GM21360 (cell line): ENCODE data around the gene CCDC85C.

Experiments used
- ATAC-seq: cut with Tn5 transposase; IDR thresholded peaks from one replicate; pipeline ENCODE4 v1.9.1; 2021; ENCODE audit warnings: mild to moderate bottlenecking, moderate library complexity; ENCODE audit not compliant: unreplicated experiment

CCDC85C gene

GRCh38 chr14:99514552-99515300 is 89.3 kb downstream of the CCDC85C start:
- no peak for ATAC-seq

- ATAC-seq: no peak
These were observed 90.0 kb downstream of the CCDC85C start for GRCh38 chr14:99513946-99514551.

GRCh38 chr14:99513183-99513694 is 90.8 kb downstream of the CCDC85C start:
- no peak for ATAC-seq

- no peak for ATAC-seq
These were observed 91.3 kb downstream of the CCDC85C start for GRCh38 chr14:99512571-99513182.

- ATAC-seq: no peak
These were observed 91.9 kb downstream of the CCDC85C start for GRCh38 chr14:99512110-99512449.

- no peak for ATAC-seq
These were observed 92.4 kb downstream of the CCDC85C start for GRCh38 chr14:99511421-99512109.

GRCh38 chr14:99510556-99511139 is 93.4 kb downstream of the CCDC85C start:
- ATAC-seq: no peak

GRCh38 chr14:99509871-99510555 is 94.0 kb downstream of the CCDC85C start:
- no peak for ATAC-seq

GRCh38 chr14:99508896-99509629 is 94.9 kb downstream of the CCDC85C start:
- no peak for ATAC-seq

GRCh38 chr14:99507860-99508640 is 96.0 kb downstream of the CCDC85C start:
- ATAC-seq: no peak

GRCh38 chr14:99506276-99506675 is 97.7 kb downstream of the CCDC85C start:
- ATAC-seq: no peak

GRCh38 chr14:99505089-99505488 is 98.9 kb downstream of the CCDC85C start:
- ATAC-seq: no peak

GRCh38 chr14:99503848-99504453 is 100.1 kb downstream of the CCDC85C start:
- ATAC-seq: no peak

GRCh38 chr14:99502989-99503421 is 101.0 kb downstream of the CCDC85C start:
- no peak for ATAC-seq

- no peak for ATAC-seq
These were observed 106.1 kb downstream of the CCDC85C start for GRCh38 chr14:99497894-99498293.

- ATAC-seq: no peak
These were observed 106.7 kb downstream of the CCDC85C start for GRCh38 chr14:99497341-99497740.

GRCh38 chr14:99484106-99484505 is 119.9 kb downstream of the CCDC85C start:
- no peak for ATAC-seq

GRCh38 chr14:99481745-99482099 is 122.3 kb downstream of the CCDC85C start:
- no peak for ATAC-seq
